Measurements from ENCODE around the gene PTGIS. TPM values are rescaled to one million over a fixed set of nuclear protein-coding genes. Genes with fewer than 3 reads are reported as not detected.

PTGIS gene
- total RNA-seq, 1 donor = under 0.01 TPM

GRCh38 chr20:49560186-49560585 is 7.8 kb downstream of the PTGIS start:
- Histone ChIP-seq H3K27me3 (ENCODE audit: insufficient read depth, low read length) (peaks cover 14% of the 10 kb centered on the region), H3K9me3 (ENCODE audit: low read depth, low read length) (no peaks in the 10 kb centered on the region), H3K4me3 (ENCODE audit: low read length) (no peak overlapping the region), H3K4me1 (ENCODE audit: insufficient read depth, low read length) (no peaks in the 10 kb centered on the region)

- no peaks in the 10 kb centered on the region for H3K9me3 ChIP-seq (ENCODE audit: low read depth, low read length)
- H3K4me1 ChIP-seq (ENCODE audit: insufficient read depth, low read length) = no peaks in the 10 kb centered on the region
- peaks cover 19% of the 10 kb centered on the region for H3K27me3 ChIP-seq (ENCODE audit: insufficient read depth, low read length)
- no peak overlapping the region for H3K4me3 ChIP-seq (ENCODE audit: low read length)
Observed at GRCh38 chr20:49559411-49560081, 8.4 kb downstream of the PTGIS start.

GRCh38 chr20:49558826-49559225 is 9.1 kb downstream of the PTGIS start:
- Histone ChIP-seq H3K27me3 (ENCODE audit: insufficient read depth, low read length) (peaks cover 25% of the 10 kb centered on the region), H3K9me3 (ENCODE audit: low read depth, low read length) (no peaks in the 10 kb centered on the region), H3K4me3 (ENCODE audit: low read length) (no peak overlapping the region), H3K4me1 (ENCODE audit: insufficient read depth, low read length) (no peaks in the 10 kb centered on the region)

- no peaks in the 10 kb centered on the region for H3K4me1 ChIP-seq (ENCODE audit: insufficient read depth, low read length)
- H3K27me3 ChIP-seq (ENCODE audit: insufficient read depth, low read length) = peaks cover 27% of the 10 kb centered on the region
- no peak overlapping the region for H3K4me3 ChIP-seq (ENCODE audit: low read length)
- no peaks in the 10 kb centered on the region for H3K9me3 ChIP-seq (ENCODE audit: low read depth, low read length)
Observed at GRCh38 chr20:49557449-49557848, 10.5 kb downstream of the PTGIS start.

GRCh38 chr20:49556621-49557020 is 11.3 kb downstream of the PTGIS start:
- Histone ChIP-seq H3K27me3 (ENCODE audit: insufficient read depth, low read length) (peaks cover 30% of the 10 kb centered on the region), H3K4me1 (ENCODE audit: insufficient read depth, low read length) (no peaks in the 10 kb centered on the region), H3K9me3 (ENCODE audit: low read depth, low read length) (no peaks in the 10 kb centered on the region), H3K4me3 (ENCODE audit: low read length) (no peak overlapping the region)

GRCh38 chr20:49549801-49550551 is 18.0 kb downstream of the PTGIS start:
- Histone ChIP-seq H3K4me1 (ENCODE audit: insufficient read depth, low read length) (no peaks in the 10 kb centered on the region), H3K4me3 (ENCODE audit: low read length) (no peak overlapping the region), H3K27me3 (ENCODE audit: insufficient read depth, low read length) (peaks cover 15% of the 10 kb centered on the region), H3K9me3 (ENCODE audit: low read depth, low read length) (no peaks in the 10 kb centered on the region)

GRCh38 chr20:49548371-49548947 is 19.5 kb downstream of the PTGIS start:
- no peak overlapping the region for H3K4me3 ChIP-seq (ENCODE audit: low read length)
- no peaks in the 10 kb centered on the region for H3K9me3 ChIP-seq (ENCODE audit: low read depth, low read length)
- H3K4me1 ChIP-seq (ENCODE audit: insufficient read depth, low read length) = no peaks in the 10 kb centered on the region
- peaks cover 5% of the 10 kb centered on the region for H3K27me3 ChIP-seq (ENCODE audit: insufficient read depth, low read length)

- Histone ChIP-seq H3K9me3 (ENCODE audit: low read depth, low read length) (no peaks in the 10 kb centered on the region), H3K4me1 (ENCODE audit: insufficient read depth, low read length) (no peaks in the 10 kb centered on the region), H3K4me3 (ENCODE audit: low read length) (no peak overlapping the region), H3K27me3 (ENCODE audit: insufficient read depth, low read length) (no peaks in the 10 kb centered on the region)
Observed at GRCh38 chr20:49545572-49545971, 22.4 kb downstream of the PTGIS start.

GRCh38 chr20:49544535-49544934 is 23.4 kb downstream of the PTGIS start:
- Histone ChIP-seq H3K9me3 (ENCODE audit: low read depth, low read length) (no peaks in the 10 kb centered on the region), H3K4me3 (ENCODE audit: low read length) (no peak overlapping the region), H3K27me3 (ENCODE audit: insufficient read depth, low read length) (no peaks in the 10 kb centered on the region), H3K4me1 (ENCODE audit: insufficient read depth, low read length) (no peaks in the 10 kb centered on the region)

GRCh38 chr20:49543858-49544437 is 24.0 kb downstream of the PTGIS start:
- H3K4me1 ChIP-seq (ENCODE audit: insufficient read depth, low read length) = no peaks in the 10 kb centered on the region
- H3K9me3 ChIP-seq (ENCODE audit: low read depth, low read length) = no peaks in the 10 kb centered on the region
- no peak overlapping the region for H3K4me3 ChIP-seq (ENCODE audit: low read length)
- no peaks in the 10 kb centered on the region for H3K27me3 ChIP-seq (ENCODE audit: insufficient read depth, low read length)

GRCh38 chr20:49543071-49543857 is 24.7 kb downstream of the PTGIS start:
- no peaks in the 10 kb centered on the region for H3K4me1 ChIP-seq (ENCODE audit: insufficient read depth, low read length)
- no peaks in the 10 kb centered on the region for H3K27me3 ChIP-seq (ENCODE audit: insufficient read depth, low read length)
- H3K9me3 ChIP-seq (ENCODE audit: low read depth, low read length) = no peaks in the 10 kb centered on the region
- H3K4me3 ChIP-seq (ENCODE audit: low read length) = no peak overlapping the region

- Histone ChIP-seq H3K4me3 (ENCODE audit: low read length) (no peak overlapping the region), H3K9me3 (ENCODE audit: low read depth, low read length) (no peaks in the 10 kb centered on the region), H3K27me3 (ENCODE audit: insufficient read depth, low read length) (no peaks in the 10 kb centered on the region), H3K4me1 (ENCODE audit: insufficient read depth, low read length) (no peaks in the 10 kb centered on the region)
Observed at GRCh38 chr20:49542514-49542991, 25.4 kb downstream of the PTGIS start.

- Histone ChIP-seq H3K27me3 (ENCODE audit: insufficient read depth, low read length) (no peaks in the 10 kb centered on the region), H3K4me1 (ENCODE audit: insufficient read depth, low read length) (no peaks in the 10 kb centered on the region), H3K9me3 (ENCODE audit: low read depth, low read length) (no peaks in the 10 kb centered on the region), H3K4me3 (ENCODE audit: low read length) (no peak overlapping the region)
Observed at GRCh38 chr20:49541733-49542513, 26.0 kb downstream of the PTGIS start.
